Parathyroid adenoma (tissue), 2 donors: ENCODE measurements around the gene PRR3.

Source experiments
- H2AFZ ChIP-seq: fragments of 300-600 bp; sonication (generic); one replicate; pipeline ENCODE4 v1.7.0; 2017; ENCODE audit warnings: antibody characterized with exemption, mild to moderate bottlenecking
- H3K27ac ChIP-seq: fragments of 300-600 bp; sonication (generic); one replicate; pipeline ENCODE4 v1.7.0; 2017
- H3K27me3 ChIP-seq: fragments of 300-600 bp; sonication (generic); one replicate; pipeline ENCODE4 v1.7.0; 2017; ENCODE audit warnings: low read length; ENCODE audit not compliant: control insufficient read depth, insufficient read depth
- H3K36me3 ChIP-seq: fragments of 300-600 bp; sonication (generic); one replicate; pipeline ENCODE4 v1.7.0; 2017; ENCODE audit warnings: low read length; ENCODE audit not compliant: control insufficient read depth, insufficient read depth
- H3K4me1 ChIP-seq: fragments of 300-600 bp; sonication (generic); one replicate; pipeline ENCODE4 v1.7.0; 2017; ENCODE audit warnings: control low read depth
- H3K4me2 ChIP-seq: fragments of 300-600 bp; sonication (generic); one replicate; pipeline ENCODE4 v1.7.0; 2017; ENCODE audit warnings: low read length
- H3K4me3 ChIP-seq: fragments of 300-600 bp; sonication (generic); one replicate; pipeline ENCODE4 v1.7.0; 2017; ENCODE audit warnings: low read depth, low read length
- H3K79me2 ChIP-seq: fragments of 300-600 bp; sonication (generic); one replicate; pipeline ENCODE4 v1.7.0; 2017; ENCODE audit warnings: control low read depth
- H3K9ac ChIP-seq: fragments of 300-600 bp; sonication (generic); one replicate; pipeline ENCODE4 v1.7.0; 2017; ENCODE audit warnings: mild to moderate bottlenecking
- H3K9me3 ChIP-seq: fragments of 300-600 bp; sonication (generic); one replicate; pipeline ENCODE4 v1.7.0; 2017; ENCODE audit warnings: low read length; ENCODE audit not compliant: control insufficient read depth
- CTCF ChIP-seq: fragments of 300-600 bp; sonication (generic); IDR thresholded peaks from one replicate; pipeline ENCODE4 v1.7.0; 2017; ENCODE audit warnings: antibody characterized with exemption, mild to moderate bottlenecking
- donor health status: primary hyperparathyroidism.

Gene PRR3

GRCh38 chr6:30557683-30557981 lies 537 bp downstream of the PRR3 start:
- no peaks in the 10 kb centered on the region for H3K27me3 ChIP-seq
- no peak for TF ChIP-seq CTCF
- H2AFZ ChIP-seq, result peak overlapping the region; percentile 98
- peaks cover 8% of the 10 kb centered on the region for H3K4me1 ChIP-seq
- no peaks in the 10 kb centered on the region for H3K36me3 ChIP-seq
- H3K27ac ChIP-seq, result peak overlapping the region; percentile 99
- H3K9me3 ChIP-seq, result no peaks in the 10 kb centered on the region
- peak overlapping the region; percentile 91 for H3K9ac ChIP-seq
- peak overlapping the region; percentile 100 for H3K4me2 ChIP-seq
- H3K79me2 ChIP-seq, result no peaks in the 10 kb centered on the region
- H3K4me3 ChIP-seq, result peak overlapping the region; percentile 100

GRCh38 chr6:30560930-30561329 lies 3.8 kb downstream of the PRR3 start:
- H3K9me3 ChIP-seq, result no peaks in the 10 kb centered on the region
- H3K27me3 ChIP-seq, result no peaks in the 10 kb centered on the region
- no peak overlapping the region for H3K4me3 ChIP-seq
- no peak overlapping the region for H2AFZ ChIP-seq
- peaks cover 13% of the 10 kb centered on the region for H3K4me1 ChIP-seq
- no peak overlapping the region for H3K9ac ChIP-seq
- TF ChIP-seq CTCF, result no peak
- peaks cover 2% of the 10 kb centered on the region for H3K79me2 ChIP-seq
- H3K27ac ChIP-seq, result no peak overlapping the region
- H3K4me2 ChIP-seq, result no peak overlapping the region
- no peaks in the 10 kb centered on the region for H3K36me3 ChIP-seq

- Histone ChIP-seq H3K27ac (no peak overlapping the region), H3K9ac (no peak overlapping the region), H3K27me3 (no peaks in the 10 kb centered on the region), H3K79me2 (peaks cover 2% of the 10 kb centered on the region), H3K9me3 (no peaks in the 10 kb centered on the region), H2AFZ (no peak overlapping the region), H3K4me2 (no peak overlapping the region), H3K36me3 (no peaks in the 10 kb centered on the region), H3K4me1 (peaks cover 13% of the 10 kb centered on the region), H3K4me3 (no peak overlapping the region)
- TF ChIP-seq CTCF, result no peak
Measured at GRCh38 chr6:30562470-30563425, 5.7 kb downstream of the PRR3 start.

- Histone ChIP-seq H3K79me2 (peaks cover 2% of the 10 kb centered on the region), H3K27me3 (no peaks in the 10 kb centered on the region), H3K9me3 (no peaks in the 10 kb centered on the region), H3K4me3 (no peak overlapping the region), H3K36me3 (no peaks in the 10 kb centered on the region), H3K4me1 (peaks cover 5% of the 10 kb centered on the region), H2AFZ (no peak overlapping the region), H3K4me2 (no peak overlapping the region), H3K27ac (no peak overlapping the region), H3K9ac (no peak overlapping the region)
- no peak for TF ChIP-seq CTCF
Measured at GRCh38 chr6:30564114-30564513, 7.0 kb downstream of the PRR3 start.

- Histone ChIP-seq H2AFZ (no peak overlapping the region), H3K79me2 (peaks cover 7% of the 10 kb centered on the region), H3K27ac (peak overlapping the region; percentile 61), H3K9me3 (no peaks in the 10 kb centered on the region), H3K27me3 (no peaks in the 10 kb centered on the region), H3K4me1 (peaks cover 5% of the 10 kb centered on the region), H3K4me2 (peak overlapping the region; percentile 50), H3K4me3 (peak overlapping the region; percentile 19), H3K36me3 (no peaks in the 10 kb centered on the region), H3K9ac (no peak overlapping the region)
- no peak for TF ChIP-seq CTCF
Measured at GRCh38 chr6:30565772-30566171, 8.7 kb downstream of the PRR3 start.
